Activated CD4-positive, alpha-beta T cell treated with anti-CD3 and anti-CD28 coated beads, Interleukin-2, amount 50 U/mL, for 24 hours (primary cell): ENCODE data around the gene FXYD4.
"Not testable (repeated sequence)": the region's sequence is repeated elsewhere in the genome, so short reads cannot be mapped to it uniquely, and the experiment has no call there.

Source experiments
- DNase-seq, 2 donors: peaks; one replicate each; pipeline ENCODE4 v3.0.0-alpha.2; 2020; ENCODE audit warnings: low read depth in 1 of 2, low spot score in 1 of 2

Gene FXYD4

DNA sequence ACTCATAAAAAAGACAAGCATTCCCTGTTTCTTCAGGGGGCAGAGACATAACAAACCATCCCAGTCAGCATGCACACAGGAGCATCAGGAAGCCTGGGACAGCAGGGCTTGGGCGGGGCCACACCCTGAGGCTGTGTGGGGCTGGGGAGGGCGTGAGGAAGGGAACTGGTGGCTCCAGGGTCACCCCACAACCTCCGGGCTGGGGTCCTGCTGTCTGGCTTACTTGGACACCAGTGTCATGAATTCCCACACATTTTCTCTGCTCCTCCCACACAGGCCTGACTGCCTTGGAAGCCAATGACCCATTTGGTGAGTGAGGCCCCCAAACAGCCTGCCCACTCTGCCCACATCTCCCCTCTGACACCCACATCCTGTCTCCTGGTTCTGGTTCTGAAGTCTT lies 2.8 kb downstream of the FXYD4 start:
- no peak for DNase-seq

DNA sequence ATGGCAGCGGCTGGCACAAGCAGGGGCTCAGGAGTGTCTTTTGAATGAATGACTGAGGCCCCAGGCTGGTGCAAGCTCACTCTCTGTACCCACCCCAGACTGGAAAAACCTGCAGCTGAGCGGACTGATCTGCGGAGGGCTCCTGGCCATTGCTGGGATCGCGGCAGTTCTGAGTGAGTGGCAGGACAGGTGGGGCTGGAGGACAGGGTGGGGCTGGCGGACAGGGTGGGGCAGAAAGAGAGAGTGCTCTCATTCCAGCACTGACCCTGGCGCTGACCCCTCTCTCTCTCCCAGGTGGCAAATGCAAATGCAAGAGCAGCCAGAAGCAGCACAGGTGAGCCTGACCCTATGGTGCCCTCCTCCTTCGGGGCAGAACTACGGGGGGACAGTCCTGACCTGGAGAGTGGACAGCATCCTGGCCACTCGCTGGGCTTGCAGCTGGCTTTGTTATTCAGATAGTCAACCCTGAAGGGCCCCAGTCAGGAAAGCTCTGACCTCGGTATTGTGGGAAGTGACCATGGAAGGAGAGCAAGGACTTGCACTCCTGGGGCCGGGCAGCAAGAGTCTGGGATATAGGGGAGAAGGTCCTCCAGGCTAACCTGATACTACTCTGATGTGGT lies 4.1 kb downstream of the FXYD4 start:
- no peak for DNase-seq

DNA sequence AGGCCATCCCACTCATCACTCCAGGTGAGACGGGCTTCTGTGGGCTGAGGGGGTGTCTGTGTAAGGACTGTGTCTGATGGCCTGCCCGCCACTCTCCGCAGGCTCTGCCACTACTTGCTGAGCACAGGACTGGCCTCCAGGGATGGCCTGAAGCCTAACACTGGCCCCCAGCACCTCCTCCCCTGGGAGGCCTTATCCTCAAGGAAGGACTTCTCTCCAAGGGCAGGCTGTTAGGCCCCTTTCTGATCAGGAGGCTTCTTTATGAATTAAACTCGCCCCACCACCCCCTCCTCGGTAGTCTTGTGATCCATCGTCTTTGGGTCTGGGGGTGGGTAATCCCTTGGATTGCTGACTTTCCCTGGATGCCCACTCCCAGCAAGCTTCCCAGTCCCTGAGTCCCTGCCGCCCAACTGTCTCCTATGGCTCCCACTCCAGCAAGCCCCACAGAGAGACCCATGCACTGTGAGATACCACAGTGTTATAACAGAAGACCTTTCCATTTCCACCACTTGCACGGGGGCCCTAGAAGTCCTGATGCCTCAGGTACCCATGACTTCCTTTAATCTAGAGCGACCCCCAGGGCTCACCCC lies 4.7 kb downstream of the FXYD4 start:
- DNase-seq: no peak

DNA sequence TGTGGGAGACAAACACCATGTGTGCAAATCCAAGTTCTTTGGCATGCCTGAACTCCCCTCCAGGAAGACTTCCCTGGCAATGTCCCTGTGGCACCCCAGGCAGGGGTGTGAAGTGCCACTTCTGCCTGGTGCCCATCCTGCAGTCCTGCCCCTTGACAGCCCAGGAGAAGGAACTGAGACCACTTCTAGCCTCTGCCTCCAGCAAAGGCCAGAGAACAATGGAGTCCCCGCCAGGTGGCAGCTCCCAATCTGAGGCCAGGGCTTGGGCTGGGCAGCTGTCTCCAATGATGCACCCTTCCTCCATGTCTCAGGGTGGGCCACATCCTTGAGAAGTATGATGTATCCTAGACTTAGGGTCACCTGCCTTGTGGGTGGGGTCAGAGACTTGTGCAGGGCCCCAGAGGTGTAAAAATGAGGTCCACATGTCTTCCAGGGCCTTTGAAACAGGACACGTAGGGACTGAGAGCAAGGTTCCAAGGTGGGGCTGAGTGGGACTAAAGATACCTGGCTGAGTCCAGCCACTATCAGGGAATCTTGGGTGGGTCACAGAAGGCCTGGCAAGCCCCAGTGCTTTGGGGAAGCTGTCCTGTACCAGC lies 5.5 kb downstream of the FXYD4 start:
- no peak for DNase-seq

DNA sequence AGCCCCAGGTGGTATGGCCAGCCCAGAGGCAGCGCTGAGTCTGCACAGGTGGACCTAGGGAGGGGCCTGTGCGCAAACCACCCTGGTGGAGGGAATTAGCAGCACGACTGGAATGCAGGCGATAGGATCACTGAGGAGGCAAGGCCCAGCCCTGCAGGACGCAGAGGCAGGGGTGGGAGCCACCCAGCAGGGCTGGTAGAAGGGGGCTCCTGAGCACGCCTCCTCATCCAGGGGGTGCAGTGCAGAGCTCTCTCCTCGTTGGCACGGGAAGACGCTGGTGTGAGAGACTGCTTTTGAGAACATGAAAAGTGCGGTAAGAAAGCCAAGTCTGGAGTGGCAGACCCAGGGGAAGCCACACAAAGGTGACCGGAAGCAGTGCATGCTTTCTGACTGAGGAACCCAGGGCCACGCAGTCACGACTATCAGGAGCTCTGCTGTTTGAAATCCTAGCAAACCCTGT lies 6.0 kb downstream of the FXYD4 start:
- no peak for DNase-seq

DNA sequence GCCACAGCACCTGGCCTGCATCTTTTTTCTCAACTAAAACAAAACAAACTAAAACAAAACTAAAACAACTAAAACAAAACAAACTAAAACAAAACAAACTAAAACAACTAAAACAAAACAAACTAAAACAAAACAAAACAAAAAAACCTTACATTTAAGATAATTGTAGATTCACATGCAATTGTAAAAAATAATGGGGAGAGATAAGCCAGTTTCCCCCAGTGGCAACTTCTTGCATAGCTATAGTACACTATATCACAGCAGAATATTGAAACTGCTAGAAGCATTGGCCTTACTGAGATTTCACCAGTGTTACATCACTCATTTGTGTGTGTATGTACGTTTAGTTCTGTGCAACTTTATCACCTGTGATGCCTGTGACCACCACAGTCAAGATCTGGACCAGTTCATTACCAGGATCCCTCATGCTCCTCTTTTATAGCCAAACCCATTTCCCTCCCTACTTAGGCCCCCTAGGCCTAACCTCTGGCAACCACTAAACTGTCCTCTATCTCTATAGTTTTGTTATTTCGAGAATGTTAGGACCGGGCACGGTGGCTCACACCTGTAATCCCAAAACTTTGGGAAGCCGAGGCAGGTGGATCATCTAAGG lies 9.3 kb downstream of the FXYD4 start:
- no peak for DNase-seq

DNA sequence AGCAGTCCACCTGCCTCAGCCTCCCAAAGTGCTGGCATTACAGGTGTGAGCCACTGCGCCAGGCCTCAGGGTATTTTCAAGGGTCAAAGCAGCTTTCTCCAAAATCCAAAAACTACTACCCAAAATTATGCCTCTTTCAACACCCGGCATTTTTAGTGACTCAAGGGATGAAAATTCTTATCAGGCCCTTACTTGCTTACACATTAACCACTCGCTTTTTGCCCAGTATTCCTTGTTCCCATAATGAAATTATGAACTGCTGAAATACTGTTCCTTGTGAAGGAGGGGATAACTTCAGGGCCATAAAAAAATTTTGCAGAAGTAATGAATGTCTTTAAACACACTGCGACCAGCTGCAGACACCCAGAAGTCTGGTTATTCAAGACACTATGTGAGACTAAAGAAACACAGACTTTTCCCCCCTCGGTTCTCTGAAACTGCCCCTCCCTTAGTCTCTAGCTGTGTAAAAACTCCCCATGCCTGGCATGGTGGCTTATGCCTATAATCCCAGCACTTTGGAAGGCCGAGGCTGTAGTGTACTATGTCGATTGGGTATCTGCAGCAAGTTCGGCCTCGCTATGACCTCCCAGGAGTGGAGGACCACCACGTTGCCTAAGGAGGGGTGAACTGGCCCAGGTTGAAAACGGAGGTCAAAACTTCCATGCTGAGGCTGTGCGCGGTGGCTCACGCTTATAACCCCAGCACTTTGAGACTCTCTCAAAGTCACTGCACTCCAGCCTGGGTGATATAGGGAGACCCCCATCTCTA lies 12.0 kb downstream of the FXYD4 start:
- no peak for DNase-seq

DNA sequence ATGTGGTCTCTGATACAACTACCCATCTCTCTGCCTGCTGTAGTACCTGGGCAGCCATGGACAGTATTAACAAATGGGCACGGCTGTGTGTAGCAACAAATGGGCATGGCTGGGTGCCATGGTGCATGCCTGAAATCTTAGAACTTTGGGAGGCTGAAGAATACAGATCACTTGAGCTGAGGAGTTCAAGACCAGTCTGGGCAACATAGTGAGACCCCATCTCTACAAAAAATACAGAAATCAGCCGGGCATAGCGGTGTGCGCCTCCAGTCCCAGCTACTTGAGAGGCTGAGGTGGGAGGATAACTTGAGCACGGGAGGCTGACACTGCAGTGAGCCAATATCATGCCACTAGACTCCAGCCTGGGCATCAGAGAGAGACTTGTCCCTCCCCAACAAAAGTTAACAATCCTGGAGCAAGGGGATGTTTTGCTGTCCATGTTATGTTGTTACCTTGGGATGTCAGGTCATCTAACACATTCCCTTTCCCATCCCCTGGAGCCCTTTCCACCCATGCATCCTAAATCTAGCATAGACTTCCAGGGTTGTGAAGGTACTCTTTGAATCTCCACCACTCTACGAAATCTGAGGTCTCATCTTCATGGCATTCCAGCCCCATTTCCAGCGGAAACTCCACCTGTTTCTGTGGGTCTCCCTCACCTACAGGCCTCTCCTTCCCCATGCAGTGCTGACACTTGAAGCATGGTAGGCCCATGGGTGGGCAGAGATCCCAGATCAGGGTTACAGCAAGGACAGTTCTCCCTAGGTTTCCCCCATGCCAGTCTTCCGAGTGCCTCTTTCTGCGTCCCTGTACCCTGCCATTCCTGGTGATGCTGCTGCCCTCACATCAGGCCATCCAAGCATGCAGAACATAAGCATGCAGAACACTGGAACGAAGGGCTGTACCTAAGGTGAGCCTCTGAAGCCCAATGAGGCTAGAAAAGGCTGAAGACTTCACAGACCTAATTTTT lies 13.1 kb downstream of the FXYD4 start:
- DNase-seq: no peak

DNA sequence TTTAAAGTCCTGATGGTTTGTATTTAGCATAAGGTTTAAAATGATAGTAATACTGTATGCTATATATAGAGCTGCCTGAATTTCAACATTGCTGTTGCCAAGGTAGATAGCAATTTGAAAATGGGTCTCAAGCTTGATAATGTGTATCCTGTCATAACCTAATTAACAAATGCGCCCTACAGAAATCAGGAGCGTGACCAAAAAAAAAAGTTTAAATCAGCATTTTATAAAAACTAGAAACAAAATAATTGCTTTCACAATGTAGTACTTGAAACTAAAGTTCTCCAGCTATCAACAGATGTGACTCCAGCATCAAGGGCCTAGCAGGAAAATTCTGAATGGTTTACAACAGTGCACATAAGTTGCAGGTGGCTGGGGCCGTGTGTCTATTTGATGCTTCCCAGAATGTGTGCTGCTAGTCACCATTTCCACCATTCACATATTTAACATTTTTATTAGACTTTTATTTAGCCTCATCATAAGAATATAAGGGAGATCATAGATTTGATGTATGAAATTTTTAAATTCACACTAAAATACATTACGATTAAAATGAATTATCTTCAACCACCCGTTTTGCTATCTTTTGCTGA lies 14.1 kb downstream of the FXYD4 start:
- no peak for DNase-seq

DNA sequence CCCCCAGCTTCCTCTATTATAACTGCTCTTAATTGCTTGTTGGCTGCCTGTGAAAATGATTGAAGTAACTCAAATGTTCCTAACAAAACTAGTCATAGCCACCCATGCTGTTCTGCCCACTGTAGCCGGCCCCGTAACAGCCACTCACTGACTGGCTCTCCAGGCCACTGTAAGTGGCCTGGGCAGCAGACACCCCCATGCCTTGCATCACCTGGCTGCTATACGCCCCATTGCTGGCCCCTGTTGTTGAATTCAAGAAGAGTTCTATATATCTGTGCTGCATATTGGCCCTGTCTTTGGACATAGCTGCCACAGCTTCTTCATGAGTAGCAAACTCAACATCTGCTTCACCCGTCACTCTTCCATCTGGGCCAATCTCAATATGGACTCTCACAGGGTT lies 15.1 kb downstream of the FXYD4 start:
- DNase-seq: no peak

DNA sequence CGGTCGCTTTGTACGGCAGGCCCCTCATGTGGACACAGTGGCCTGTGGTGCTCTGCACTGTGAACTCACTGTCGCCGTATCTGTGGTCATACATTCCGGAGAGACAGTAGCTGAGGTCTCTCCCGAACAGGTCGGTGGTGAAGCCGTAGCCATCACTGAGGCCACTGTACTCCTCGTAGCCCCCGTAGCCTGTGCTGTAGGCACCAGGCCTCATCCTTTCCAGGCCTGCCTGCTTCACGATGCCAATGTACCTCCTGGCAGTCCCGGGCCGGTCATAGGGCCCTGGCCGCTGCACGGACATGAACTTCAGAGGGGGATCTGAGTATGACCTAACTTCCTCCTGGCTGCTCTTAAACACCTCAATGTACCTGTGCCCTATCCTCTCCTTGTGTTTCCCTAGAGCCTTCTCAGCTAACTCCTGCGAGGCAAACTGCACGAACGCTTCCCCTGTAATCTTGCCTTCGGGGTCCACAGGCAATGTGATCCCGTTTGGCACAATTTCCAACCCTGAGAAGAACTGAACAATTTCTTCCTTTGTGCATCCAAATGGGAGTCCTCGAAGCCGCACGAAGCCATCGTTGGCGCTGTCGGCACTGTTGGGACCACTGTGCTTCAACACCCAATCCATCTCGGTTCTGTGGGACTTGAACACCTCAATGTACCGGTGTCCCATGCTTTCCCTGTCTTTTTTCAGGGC lies 15.7 kb downstream of the FXYD4 start:
- no peak for DNase-seq

DNA sequence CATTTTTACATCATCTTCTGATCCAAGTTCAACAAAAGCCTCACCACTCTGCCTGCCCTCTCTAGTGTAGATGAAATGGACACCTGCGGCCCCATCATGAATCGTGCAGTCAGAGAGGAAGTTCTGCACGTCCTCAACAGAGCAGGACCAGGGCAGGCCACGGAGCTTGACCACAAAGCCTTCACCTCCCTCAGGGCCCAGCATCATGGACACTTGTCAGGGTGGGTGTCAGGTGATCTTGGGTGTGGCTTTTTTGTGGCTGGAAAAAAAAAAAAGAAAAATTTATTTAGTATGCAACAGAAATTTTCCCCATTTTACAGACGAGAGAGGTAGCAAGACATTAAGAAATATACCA lies 16.2 kb downstream of the FXYD4 start:
- DNase-seq: no peak

DNA sequence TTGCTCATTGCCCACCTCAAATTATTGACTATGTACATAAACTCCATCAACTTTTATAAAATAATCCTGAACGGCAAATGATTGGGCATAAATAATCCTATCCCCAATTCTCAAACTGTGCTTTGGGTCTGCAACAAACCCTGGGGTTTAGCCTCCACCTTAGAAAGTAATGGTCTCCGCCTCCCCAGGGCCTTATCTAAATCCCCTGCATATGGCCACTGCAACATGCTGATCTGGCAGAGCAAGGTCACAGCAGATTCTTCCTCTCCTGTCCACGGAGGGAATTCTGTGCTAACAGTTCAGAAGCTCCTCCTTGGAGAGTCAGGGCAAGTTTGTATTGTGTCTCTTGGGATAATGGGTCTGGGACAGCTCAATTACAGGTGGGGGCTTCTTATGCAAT lies 18.4 kb downstream of the FXYD4 start:
- no peak for DNase-seq

DNA sequence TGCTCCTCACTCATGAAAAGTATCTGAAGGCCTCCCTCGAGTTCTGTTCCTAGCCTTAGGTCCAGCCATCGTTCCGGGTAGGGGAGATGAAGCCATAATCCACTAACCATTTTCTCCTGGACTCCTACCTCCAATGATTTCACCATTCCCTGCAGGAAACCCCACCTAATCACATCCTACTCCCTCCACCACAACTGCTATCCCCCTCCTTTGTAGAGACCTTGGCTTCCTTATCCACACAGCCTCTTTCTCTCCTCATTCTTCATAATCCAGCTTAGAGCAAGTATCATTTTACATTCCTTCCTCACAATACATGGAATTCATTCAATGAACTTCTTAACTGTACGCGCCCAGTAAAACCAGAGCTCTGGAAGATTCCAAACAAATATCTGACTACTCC lies 18.9 kb downstream of the FXYD4 start:
- DNase-seq: no peak

DNA sequence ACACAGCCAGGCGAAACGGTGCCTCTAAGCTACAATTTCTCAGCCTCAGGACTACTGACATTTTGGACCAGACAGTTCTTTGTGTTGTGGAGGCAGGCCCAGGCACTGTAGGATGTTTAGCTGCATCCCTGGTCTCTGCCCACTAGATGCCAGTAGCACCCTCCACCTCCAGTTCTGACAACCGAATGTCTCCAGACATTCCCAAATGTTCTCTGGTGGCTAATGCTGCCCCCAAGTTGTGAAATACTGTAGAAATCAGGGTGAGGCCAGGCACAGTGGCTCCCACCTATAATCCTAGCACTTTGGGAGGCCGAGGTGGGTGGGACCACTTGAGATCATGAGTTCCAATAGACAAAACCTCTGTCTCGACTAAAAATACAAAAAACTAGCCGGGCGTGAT lies 19.3 kb downstream of the FXYD4 start:
- no peak for DNase-seq

DNA sequence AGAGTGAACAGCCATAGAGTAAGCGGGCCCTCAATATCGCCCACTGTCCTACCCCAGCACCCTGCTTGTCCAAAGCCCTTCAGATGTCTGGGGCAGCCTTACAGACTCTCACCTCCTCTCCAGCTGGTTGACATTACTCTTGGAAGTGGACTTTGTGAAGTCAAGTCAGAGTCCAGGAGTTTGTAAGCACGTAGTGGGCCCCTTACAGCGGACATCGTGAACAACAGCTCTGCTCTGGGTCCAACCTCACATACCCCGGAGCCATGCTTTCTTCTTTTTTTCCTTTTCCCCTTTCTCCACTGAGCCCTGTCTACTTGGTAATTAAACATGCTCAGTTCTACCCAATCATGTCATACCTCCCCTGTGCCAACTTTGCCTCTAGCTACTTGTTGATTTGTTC lies 20.1 kb downstream of the FXYD4 start:
- DNase-seq: no peak

DNA sequence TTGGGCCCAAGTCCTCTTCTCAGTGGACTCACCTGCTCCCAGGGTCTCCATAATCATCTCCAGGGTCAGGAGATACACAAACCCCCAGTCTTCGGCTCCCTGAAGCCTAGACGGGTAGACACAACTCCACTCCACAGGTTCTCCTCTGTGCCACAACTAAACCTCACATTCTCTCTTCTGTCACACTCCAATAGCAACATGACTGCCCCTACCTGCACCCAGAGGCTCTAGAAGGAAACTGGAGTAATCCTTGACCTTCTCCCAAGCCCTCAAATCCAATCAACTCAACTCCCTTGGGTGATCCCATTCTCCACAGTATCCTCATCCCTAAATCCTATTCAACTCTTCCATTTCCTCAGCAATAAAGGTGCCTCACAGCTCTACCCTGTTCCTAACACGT lies 21.3 kb downstream of the FXYD4 start:
- no peak for DNase-seq

DNA sequence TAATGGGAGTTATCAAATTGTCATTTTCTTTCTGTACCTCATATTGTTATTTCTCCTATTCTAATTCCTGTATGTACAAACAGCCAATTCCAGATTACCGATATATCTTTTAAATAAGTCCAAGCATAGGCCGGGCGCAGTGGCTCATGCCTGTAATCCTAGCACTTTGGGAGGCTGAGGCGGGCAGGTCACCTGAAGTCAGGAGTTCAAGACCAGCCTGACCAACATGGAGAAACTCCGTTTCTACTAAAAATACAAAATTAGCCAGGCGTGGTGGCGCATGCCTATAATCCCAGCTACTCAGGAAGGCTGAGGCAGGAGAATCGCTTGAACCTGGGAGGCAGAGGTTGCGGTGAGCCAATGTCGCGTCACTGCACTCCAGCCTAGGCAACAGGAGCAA lies 21.8 kb downstream of the FXYD4 start:
- not testable (repeated sequence) for DNase-seq

DNA sequence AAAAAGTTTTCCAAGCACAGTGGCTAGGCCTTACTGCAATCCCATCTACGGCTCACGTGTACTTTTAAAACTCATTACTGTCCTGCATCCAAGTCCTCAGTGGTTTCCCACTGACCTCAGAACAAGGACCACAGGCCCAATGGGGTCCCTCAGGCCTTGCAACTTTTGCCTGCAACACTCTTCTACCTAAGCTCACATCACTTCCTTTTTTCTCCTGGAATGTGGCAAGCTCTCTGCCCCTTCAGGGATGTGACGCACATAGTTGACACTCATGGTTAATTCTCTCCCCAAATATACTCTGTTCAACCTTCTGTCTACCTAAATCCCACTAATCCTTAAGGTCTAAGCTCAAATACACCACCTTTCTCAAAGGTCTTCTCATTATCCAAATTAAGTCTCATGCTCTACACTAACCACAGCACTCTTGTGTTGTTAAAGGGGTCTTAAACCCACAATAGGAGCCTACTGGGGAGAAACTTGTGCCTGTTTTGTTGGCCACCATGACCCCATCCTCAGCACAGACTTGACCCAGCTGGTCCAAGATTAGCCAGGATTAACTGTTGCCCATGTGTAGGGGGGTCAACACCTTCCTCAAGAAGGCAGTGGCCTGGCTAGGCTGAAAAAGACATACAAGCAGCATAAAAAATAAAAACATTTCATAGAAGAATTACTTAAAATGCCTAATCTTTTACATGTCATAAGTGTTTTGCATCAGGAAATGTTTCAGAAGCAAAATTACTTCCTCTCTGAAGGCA lies 22.3 kb downstream of the FXYD4 start:
- no peak for DNase-seq
